ENCODE results near the gene ARHGAP42. TPM values are rescaled to one million over a fixed set of nuclear protein-coding genes. Genes with fewer than 3 reads are reported as not detected.

Gene ARHGAP42
- polyA plus RNA-seq, 1 donor (not counting 4 experiments of a cell fraction or from before 2014, with no cell fraction given), result 5.5 TPM

- H3K9me3 ChIP-seq (ENCODE audit: control insufficient read depth, low read depth, low read length), result no peaks in the 10 kb centered on the region
- no peaks in the 10 kb centered on the region for H3K9me1 ChIP-seq (ENCODE audit: control insufficient read depth, extremely low read depth, insufficient read depth, low read length)
- H3K27me3 ChIP-seq (ENCODE audit: control insufficient read depth, extremely low read depth, insufficient read depth, low read length), result no peaks in the 10 kb centered on the region
- H3K4me2 ChIP-seq (ENCODE audit: control insufficient read depth, extremely low read depth, insufficient read depth, low read depth, low read length), result no peak overlapping the region
- no peaks in the 10 kb centered on the region for H3K36me3 ChIP-seq (ENCODE audit: control insufficient read depth in 2 of 2, extremely low read depth in 1 of 2, insufficient read depth in 2 of 2, low read length in 2 of 2)
- H2AFZ ChIP-seq (ENCODE audit: control insufficient read depth, low read length), result no peak overlapping the region
- TF ChIP-seq EZH2 (IDR thresholded peaks at IDR 0.05; ENCODE audit: low read length) (no peak), CTCF (optimal IDR thresholded peaks at IDR 0.05 in 1 of 3, IDR thresholded peaks at IDR 0.05 in 1 of 3, conservative IDR thresholded peaks at IDR 0.05 in 1 of 3; ENCODE audit: extremely low read depth in 1 of 3, insufficient read depth in 2 of 3, low read length in 3 of 3) (no peak)
- dilution Hi-C loops (cut with MboI; ENCODE audit: extremely low pct_ligation_motif_present, low sequenced_read_pairs), result loop anchor here (25.0 kb wide), 1 partner anchor 287 kb away; no protein-coding TSS in a partner anchor
- DNase-seq (ENCODE audit: low read depth, low spot score) (no peak), FAIRE-seq (no peak)
- H3K27ac ChIP-seq (ENCODE audit: control insufficient read depth, insufficient read depth, low read length), result no peak overlapping the region
- H3K4me3 ChIP-seq (ENCODE audit: control insufficient read depth in 2 of 3, extremely low read depth in 1 of 3, insufficient read depth in 2 of 3, low read depth in 1 of 3, low read length in 3 of 3), result no peak overlapping the region
- no peak overlapping the region for H3K9ac ChIP-seq (ENCODE audit: control insufficient read depth, extremely low read depth, insufficient read depth, low read length)
- H3K79me2 ChIP-seq (ENCODE audit: control insufficient read depth, insufficient read depth, low read length), result no peaks in the 10 kb centered on the region
- peaks cover 9% of the 10 kb centered on the region for H3K4me1 ChIP-seq (ENCODE audit: control insufficient read depth, extremely low read depth, insufficient read depth, low read length)
- no peaks in the 10 kb centered on the region for H4K20me1 ChIP-seq (ENCODE audit: control insufficient read depth, extremely low read depth, insufficient read depth, low read length)
These were observed 187.1 kb downstream of the ARHGAP42 start for GRCh38 chr11:100874203-100874602.

- no peak for TF ChIP-seq EZH2 (IDR thresholded peaks at IDR 0.05; ENCODE audit: low read length)
- no peak overlapping the region for H3K27ac ChIP-seq (ENCODE audit: control insufficient read depth, insufficient read depth, low read length)
- peaks cover 9% of the 10 kb centered on the region for H3K4me1 ChIP-seq (ENCODE audit: control insufficient read depth, extremely low read depth, insufficient read depth, low read length)
- H3K9ac ChIP-seq (ENCODE audit: control insufficient read depth, extremely low read depth, insufficient read depth, low read length), result no peak overlapping the region
- DNase-seq (ENCODE audit: low read depth, low spot score), result no peak
- no peaks in the 10 kb centered on the region for H3K36me3 ChIP-seq (ENCODE audit: control insufficient read depth in 2 of 2, extremely low read depth in 1 of 2, insufficient read depth in 2 of 2, low read length in 2 of 2)
- no peaks in the 10 kb centered on the region for H4K20me1 ChIP-seq (ENCODE audit: control insufficient read depth, extremely low read depth, insufficient read depth, low read length)
- no peak overlapping the region for H2AFZ ChIP-seq (ENCODE audit: control insufficient read depth, low read length)
- no peak overlapping the region for H3K4me2 ChIP-seq (ENCODE audit: control insufficient read depth, extremely low read depth, insufficient read depth, low read depth, low read length)
- no peaks in the 10 kb centered on the region for H3K9me1 ChIP-seq (ENCODE audit: control insufficient read depth, extremely low read depth, insufficient read depth, low read length)
- FAIRE-seq, result no peak
- no peaks in the 10 kb centered on the region for H3K9me3 ChIP-seq (ENCODE audit: control insufficient read depth, low read depth, low read length)
- dilution Hi-C loops (cut with MboI; ENCODE audit: extremely low pct_ligation_motif_present, low sequenced_read_pairs), result no loop called here
- no peak overlapping the region for H3K4me3 ChIP-seq (ENCODE audit: control insufficient read depth in 2 of 3, extremely low read depth in 1 of 3, insufficient read depth in 2 of 3, low read depth in 1 of 3, low read length in 3 of 3)
- no peaks in the 10 kb centered on the region for H3K79me2 ChIP-seq (ENCODE audit: control insufficient read depth, insufficient read depth, low read length)
- H3K27me3 ChIP-seq (ENCODE audit: control insufficient read depth, extremely low read depth, insufficient read depth, low read length), result no peaks in the 10 kb centered on the region
These were observed 188.4 kb downstream of the ARHGAP42 start for GRCh38 chr11:100875521-100875869.

GRCh38 chr11:100876815-100877520, 189.9 kb downstream of the ARHGAP42 start:
- peak overlapping the region; percentile 39 for H3K4me2 ChIP-seq (ENCODE audit: control insufficient read depth, extremely low read depth, insufficient read depth, low read depth, low read length)
- no peaks in the 10 kb centered on the region for H3K9me1 ChIP-seq (ENCODE audit: control insufficient read depth, extremely low read depth, insufficient read depth, low read length)
- H3K9me3 ChIP-seq (ENCODE audit: control insufficient read depth, low read depth, low read length), result no peaks in the 10 kb centered on the region
- dilution Hi-C loops (cut with MboI; ENCODE audit: extremely low pct_ligation_motif_present, low sequenced_read_pairs), result no loop called here
- no peaks in the 10 kb centered on the region for H3K27me3 ChIP-seq (ENCODE audit: control insufficient read depth, extremely low read depth, insufficient read depth, low read length)
- peak overlapping the region; percentile 16 for H2AFZ ChIP-seq (ENCODE audit: control insufficient read depth, low read length)
- peak overlapping the region; percentile 3 for H3K27ac ChIP-seq (ENCODE audit: control insufficient read depth, insufficient read depth, low read length)
- H3K4me1 ChIP-seq (ENCODE audit: control insufficient read depth, extremely low read depth, insufficient read depth, low read length), result peaks cover 9% of the 10 kb centered on the region
- no peak overlapping the region for H3K9ac ChIP-seq (ENCODE audit: control insufficient read depth, extremely low read depth, insufficient read depth, low read length)
- H3K79me2 ChIP-seq (ENCODE audit: control insufficient read depth, insufficient read depth, low read length), result no peaks in the 10 kb centered on the region
- H3K4me3 ChIP-seq (ENCODE audit: control insufficient read depth in 2 of 3, extremely low read depth in 1 of 3, insufficient read depth in 2 of 3, low read depth in 1 of 3, low read length in 3 of 3), result no peak overlapping the region
- TF ChIP-seq EZH2 (IDR thresholded peaks at IDR 0.05; ENCODE audit: low read length) (no peak), CTCF (optimal IDR thresholded peaks at IDR 0.05 in 1 of 3, IDR thresholded peaks at IDR 0.05 in 1 of 3, conservative IDR thresholded peaks at IDR 0.05 in 1 of 3; ENCODE audit: extremely low read depth in 1 of 3, insufficient read depth in 2 of 3, low read length in 3 of 3) (no peak)
- peak; percentile 76 for FAIRE-seq
- no peaks in the 10 kb centered on the region for H4K20me1 ChIP-seq (ENCODE audit: control insufficient read depth, extremely low read depth, insufficient read depth, low read length)
- no peak for DNase-seq (ENCODE audit: low read depth, low spot score)
- H3K36me3 ChIP-seq (ENCODE audit: control insufficient read depth in 2 of 2, extremely low read depth in 1 of 2, insufficient read depth in 2 of 2, low read length in 2 of 2), result no peaks in the 10 kb centered on the region
